ENCODE measurements around the gene FOXL1.

DNA sequence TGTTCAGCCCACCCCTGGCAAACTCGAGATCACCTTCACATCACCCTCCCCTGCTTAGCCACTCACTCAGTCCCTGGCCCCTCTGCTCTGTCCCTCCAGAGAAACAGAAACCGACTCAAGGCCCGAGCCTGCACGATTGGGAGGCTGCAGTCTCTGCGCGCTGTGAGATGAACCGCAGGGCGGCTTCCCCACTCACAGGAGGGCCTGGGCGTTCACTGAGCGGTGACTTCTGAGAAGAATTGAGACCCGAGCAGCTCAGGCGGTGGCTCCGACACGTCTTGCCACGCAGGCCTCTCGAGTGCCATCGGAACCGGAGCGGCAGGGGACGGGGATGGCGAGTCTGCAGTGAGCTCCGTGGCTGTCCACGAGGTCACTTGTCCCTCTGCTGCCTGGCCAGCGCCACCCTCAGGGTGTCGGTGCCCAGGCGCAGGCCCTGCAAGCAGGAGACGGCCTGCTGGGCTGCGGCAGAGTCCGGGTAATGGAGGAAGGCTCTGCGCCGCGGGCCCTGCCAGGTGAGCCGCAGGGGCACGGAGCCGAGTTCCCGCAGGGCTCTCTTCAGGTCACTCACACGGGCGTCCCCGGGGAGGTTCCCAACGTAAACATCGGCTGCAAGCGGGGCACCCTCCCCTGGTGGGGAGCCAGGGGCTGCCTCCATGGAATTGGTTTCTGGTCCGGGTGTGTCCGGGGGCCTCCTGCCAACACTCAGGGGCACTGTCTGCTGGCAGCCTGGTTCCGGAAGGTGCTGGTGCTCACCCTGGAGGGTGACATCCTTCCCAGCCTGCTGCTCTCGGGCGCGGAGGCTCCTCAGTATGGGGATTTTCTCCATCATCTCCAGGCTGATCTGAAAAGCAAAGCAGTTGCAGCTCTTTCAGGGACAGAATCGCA is 46.5 kb upstream of the FOXL1 start:
- TF ChIP-seq, protein P1, sequence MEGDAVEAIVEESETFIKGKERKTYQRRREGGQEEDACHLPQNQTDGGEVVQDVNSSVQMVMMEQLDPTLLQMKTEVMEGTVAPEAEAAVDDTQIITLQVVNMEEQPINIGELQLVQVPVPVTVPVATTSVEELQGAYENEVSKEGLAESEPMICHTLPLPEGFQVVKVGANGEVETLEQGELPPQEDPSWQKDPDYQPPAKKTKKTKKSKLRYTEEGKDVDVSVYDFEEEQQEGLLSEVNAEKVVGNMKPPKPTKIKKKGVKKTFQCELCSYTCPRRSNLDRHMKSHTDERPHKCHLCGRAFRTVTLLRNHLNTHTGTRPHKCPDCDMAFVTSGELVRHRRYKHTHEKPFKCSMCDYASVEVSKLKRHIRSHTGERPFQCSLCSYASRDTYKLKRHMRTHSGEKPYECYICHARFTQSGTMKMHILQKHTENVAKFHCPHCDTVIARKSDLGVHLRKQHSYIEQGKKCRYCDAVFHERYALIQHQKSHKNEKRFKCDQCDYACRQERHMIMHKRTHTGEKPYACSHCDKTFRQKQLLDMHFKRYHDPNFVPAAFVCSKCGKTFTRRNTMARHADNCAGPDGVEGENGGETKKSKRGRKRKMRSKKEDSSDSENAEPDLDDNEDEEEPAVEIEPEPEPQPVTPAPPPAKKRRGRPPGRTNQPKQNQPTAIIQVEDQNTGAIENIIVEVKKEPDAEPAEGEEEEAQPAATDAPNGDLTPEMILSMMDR (CRISPR knock-in tag; IDR thresholded peaks at IDR 0.05): no peak
- TF ChIP-seq ZFY (CRISPR knock-in tag; IDR thresholded peaks at IDR 0.05): no peak
